K562 treated with DMSO at 1 percent for 4 hours (cell line): ENCODE results near the gene TMEM123. TPM values are rescaled to one million over a fixed set of nuclear protein-coding genes. Genes with fewer than 3 reads are reported as not detected.

Experiments used
- total RNA-seq: library from RNA; unstranded; fragments of 300-600 nt; gene quantifications from 2 replicates; pipeline ENCODE4 v1.2.3, GENCODE V29; 2022; ENCODE audit not compliant: insufficient read depth

The TMEM123 gene, protein sequence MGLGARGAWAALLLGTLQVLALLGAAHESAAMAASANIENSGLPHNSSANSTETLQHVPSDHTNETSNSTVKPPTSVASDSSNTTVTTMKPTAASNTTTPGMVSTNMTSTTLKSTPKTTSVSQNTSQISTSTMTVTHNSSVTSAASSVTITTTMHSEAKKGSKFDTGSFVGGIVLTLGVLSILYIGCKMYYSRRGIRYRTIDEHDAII
- total RNA-seq = 37.5 and 38.9 TPM in 2 replicates

DNA sequence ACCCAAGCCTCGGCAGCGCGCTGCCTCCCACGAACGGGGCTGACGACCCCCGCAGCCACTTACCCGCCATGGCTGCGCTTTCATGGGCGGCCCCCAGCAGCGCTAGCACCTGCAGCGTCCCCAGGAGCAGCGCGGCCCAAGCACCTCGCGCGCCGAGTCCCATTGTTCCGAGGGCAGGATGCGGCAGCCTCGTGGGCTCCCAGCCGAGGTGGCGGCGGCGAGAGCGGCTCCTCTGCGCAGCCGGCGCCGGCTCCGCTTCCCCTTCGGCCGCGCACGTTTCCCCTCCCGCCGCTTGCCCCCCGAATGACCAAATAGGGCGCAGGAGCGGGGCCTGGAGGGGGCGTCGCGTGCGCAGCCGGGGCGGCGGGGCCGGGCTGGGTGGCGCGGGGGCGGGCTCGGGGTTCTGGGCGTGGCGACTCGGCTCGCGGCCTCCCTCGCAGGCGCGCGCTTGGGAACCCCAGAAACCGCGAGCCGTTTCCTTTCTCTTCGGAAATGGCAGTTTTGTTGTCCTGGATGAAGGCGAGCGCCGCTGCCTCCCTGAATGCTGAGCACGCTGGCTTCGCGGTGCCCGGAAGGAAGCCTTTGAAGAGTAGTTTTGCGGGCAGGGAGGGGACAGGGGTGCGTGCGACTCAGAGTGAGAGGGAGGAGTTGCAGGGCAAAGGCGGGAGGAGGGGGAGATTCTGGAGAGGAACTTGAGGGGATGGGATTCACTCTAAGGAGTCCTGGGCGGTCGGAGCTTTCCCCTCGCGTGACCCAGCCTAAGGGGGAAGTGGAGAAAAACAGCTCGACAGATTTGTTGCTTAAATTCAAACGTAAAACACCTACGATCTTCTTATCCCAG, at the start of gene TMEM123:
Gene TMEM123, minus strand, starts transcription at position 305 of the 841 bp plus-strand sequence. Its CDS starts 142 bp downstream, at position 163.

DNA sequence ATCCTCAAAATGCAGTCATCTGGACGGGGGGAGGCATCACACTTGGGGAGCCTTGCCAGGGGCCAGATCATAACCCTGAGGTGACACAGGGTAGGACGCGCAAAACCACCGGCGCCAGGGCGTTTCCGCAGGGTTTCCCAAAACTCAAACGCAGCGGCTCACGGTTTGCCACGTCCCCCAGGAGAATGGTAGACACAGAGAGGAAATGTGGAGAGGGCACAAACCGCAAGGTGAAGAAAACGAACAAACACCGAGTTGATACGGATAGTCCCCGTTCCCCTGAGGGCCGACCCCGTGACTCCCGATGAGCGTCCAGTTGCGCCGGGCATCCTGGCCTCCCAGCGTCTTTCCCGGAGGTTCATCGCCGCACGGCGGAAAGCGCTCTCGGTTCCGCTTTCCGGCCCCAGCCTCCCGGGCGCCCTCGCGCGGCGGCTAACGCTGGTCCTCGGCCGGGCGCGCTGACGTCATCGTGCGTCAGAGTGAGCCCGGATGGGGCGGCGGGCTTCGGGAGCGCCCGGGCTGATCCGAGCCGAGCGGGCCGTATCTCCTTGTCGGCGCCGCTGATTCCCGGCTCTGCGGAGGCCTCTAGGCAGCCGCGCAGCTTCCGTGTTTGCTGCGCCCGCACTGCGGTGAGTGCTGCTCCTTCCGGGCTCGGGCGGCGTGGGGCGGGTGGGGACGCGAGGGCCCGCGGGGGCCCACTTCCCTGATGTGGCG, 105.7 kb downstream of the TMEM123 start, which contains the start of gene BIRC2:
Gene BIRC2, plus strand, starts transcription at position 467 of the 714 bp plus-strand sequence. CDS start 2,641 bp downstream, outside the sequence.

Other genes starting within 250 kb of the TMEM123 start
- gene BIRC3, start 135.3 kb downstream of the TMEM123 start, total RNA-seq = 0.41 and 0.88 TPM in 2 replicates
- gene BIRC2, start 105.6 kb downstream of the TMEM123 start, total RNA-seq = 16.8 and 25.1 TPM in 2 replicates
- gene MMP7, start 78.0 kb upstream of the TMEM123 start, total RNA-seq = not detected in 2 replicates
- not detected in 2 replicates for gene MMP20, start 172.6 kb upstream of the TMEM123 start, total RNA-seq